Measurements from ENCODE around the gene FBXL17.

GRCh38 chr5:108146222-108146621, 235.7 kb downstream of the FBXL17 start:
- TF ChIP-seq CTCF (IDR thresholded peaks at IDR 0.05; ENCODE audit: insufficient read depth, low read depth, low read length) (no peak), EZH2 (IDR thresholded peaks at IDR 0.05; ENCODE audit: insufficient read depth, low read length) (no peak)
